Endothelial cell of umbilical vein (primary cell): ENCODE data around the gene ALDH3A2. TPM values are rescaled to one million over a fixed set of nuclear protein-coding genes. Genes with fewer than 3 reads are reported as not detected.

ENCODE experiments used
- Bru-seq: library from RNA; stranded (reverse); fragments of 400-500 nt; gene quantifications from one replicate; lab custom pipeline; 2021; lab: Mats Ljungman, UMichigan
- BruChase-seq, 2 experiments: library from RNA; stranded (reverse); fragments of 400-500 nt; gene quantifications; one replicate each; lab custom pipeline; 2021; lab: Mats Ljungman, UMichigan
- BruUV-seq: library from RNA; stranded (reverse); fragments of 400-500 nt; replicated peaks from 2 replicates; lab custom pipeline; 2021; lab: Mats Ljungman, UMichigan
- CTCF ChIA-PET: fragments of 300-600, 350-600 bp; sonication (Branson Sonifier 250); formaldehyde crosslinking; loops from one replicate; lab custom pipeline; 2021; ENCODE audit warnings: antibody characterized with exemption, inconsistent platforms; lab: Charles Lee
- POLR2A ChIA-PET: fragments of 300-600, 350-600 bp; sonication (Branson Sonifier 250); formaldehyde crosslinking; loops from one replicate; lab custom pipeline; 2021; ENCODE audit warnings: antibody characterized with exemption, inconsistent platforms; lab: Charles Lee
- DNase-seq: peaks from one replicate; pipeline ENCODE4 v3.0.0-alpha.2; 2011; ENCODE audit warnings: low read depth, low spot score
- FAIRE-seq: peaks from 2 replicates; lab custom pipeline; 2011; peaks lifted over from hg19 to GRCh38; lab: Jason Lieb, UNC
- H2AFZ ChIP-seq: 2 replicates; pipeline ENCODE4 v1.6.0; 2012; ENCODE audit warnings: low read depth, low read length, control low read depth, inconsistent platforms
- H3K27ac ChIP-seq: 2 replicates; pipeline ENCODE4 v1.5.1; 2011; ENCODE audit warnings: low read depth, mild to moderate bottlenecking, control low read depth, low read length, moderate library complexity; ENCODE audit not compliant: insufficient read depth
- H3K27me3 ChIP-seq, 2 experiments: 2 replicates each; pipeline versions ENCODE4 v1.6.0 to v1.6.1; 2011; ENCODE audit warnings: low read length in 2 of 2, mixed read lengths in 1 of 2; ENCODE audit not compliant: control insufficient read depth in 2 of 2, insufficient read depth in 2 of 2
- H3K36me3 ChIP-seq, 2 experiments: 2 replicates in 1 of 2; 3 replicates in 1 of 2; pipeline ENCODE4 v1.5.1; 2011; ENCODE audit warnings: low read length in 2 of 2, mild to moderate bottlenecking in 1 of 2, moderate library complexity in 1 of 2; ENCODE audit not compliant: control insufficient read depth in 2 of 2, insufficient read depth in 2 of 2; ENCODE audit errors: extremely low read depth in 1 of 2
- H3K4me1 ChIP-seq: 3 replicates; pipeline ENCODE4 v1.5.1; 2011; ENCODE audit warnings: mild to moderate bottlenecking, low read length; ENCODE audit not compliant: control insufficient read depth, insufficient read depth; ENCODE audit errors: extremely low read depth
- H3K4me2 ChIP-seq: 2 replicates; pipeline ENCODE4 v1.6.1; 2011; ENCODE audit warnings: low read length, control low read depth, mixed read lengths; ENCODE audit not compliant: insufficient read depth
- H3K4me3 ChIP-seq, 3 experiments: fragments of 200-600 bp in 1 of 3; sonication (generic), shearing (Covaris generic) in 1 of 3; replicated peaks in 1 of 3; 2 replicates each; pipeline ENCODE4 v1.5.1; 2011 to 2016; ENCODE audit warnings: control low read depth in 3 of 3, low read length in 3 of 3, mild to moderate bottlenecking in 2 of 3, inconsistent platforms in 1 of 3, low read depth in 1 of 3, moderate library complexity in 1 of 3; ENCODE audit not compliant: insufficient read depth in 1 of 3
- H3K79me2 ChIP-seq: 2 replicates; pipeline ENCODE4 v1.6.0; 2012; ENCODE audit warnings: low read length, inconsistent platforms; ENCODE audit not compliant: control insufficient read depth, insufficient read depth
- H3K9ac ChIP-seq: replicated peaks from 2 replicates; pipeline ENCODE3; 2011; ENCODE audit warnings: low read length, control low read depth; ENCODE audit not compliant: insufficient read depth; ENCODE audit errors: extremely low read depth
- H3K9me1 ChIP-seq: replicated peaks from 3 replicates; pipeline ENCODE4 v1.6.0; 2011; ENCODE audit warnings: mild to moderate bottlenecking, low read length; ENCODE audit not compliant: control insufficient read depth, insufficient read depth; ENCODE audit errors: extremely low read depth
- H3K9me3 ChIP-seq: replicated peaks from 2 replicates; pipeline ENCODE4 v1.5.1; 2012; ENCODE audit warnings: low read length, inconsistent platforms; ENCODE audit not compliant: control insufficient read depth, insufficient read depth
- H4K20me1 ChIP-seq: replicated peaks from 2 replicates; pipeline ENCODE3; 2011; ENCODE audit warnings: mild to moderate bottlenecking, low read length; ENCODE audit not compliant: control insufficient read depth, insufficient read depth; ENCODE audit errors: extremely low read depth
- CTCF ChIP-seq, 2 donors: IDR thresholded peaks; 1 replicate in 1 of 2; 2 replicates in 1 of 2; pipeline ENCODE4 v1.5.1; 2011; ENCODE audit warnings: low read length in 2 of 2, mild to moderate bottlenecking in 2 of 2, moderate library complexity in 2 of 2, control low read depth in 1 of 2, inconsistent platforms in 1 of 2, low read depth in 1 of 2; ENCODE audit not compliant: insufficient read depth in 1 of 2; ENCODE audit errors: extremely low read depth in 1 of 2
- EZH2 ChIP-seq: IDR thresholded peaks from 2 replicates; pipeline ENCODE4 v1.6.1; 2012; ENCODE audit warnings: borderline replicate concordance, low read depth, mild to moderate bottlenecking, moderate library complexity, low read length, inconsistent platforms; ENCODE audit not compliant: severe bottlenecking
- MAX ChIP-seq: IDR thresholded peaks from 2 replicates; pipeline ENCODE4 v1.6.1; 2011; ENCODE audit not compliant: insufficient read depth, insufficient read length
- POLR2A ChIP-seq: IDR thresholded peaks from 2 replicates; pipeline ENCODE4 v1.6.1; 2012; ENCODE audit warnings: low read depth, mild to moderate bottlenecking, control low read depth, low read length
- POLR2AphosphoS5 ChIP-seq: IDR thresholded peaks from 2 replicates; pipeline ENCODE4 v1.6.1; 2012; ENCODE audit warnings: low read depth, mild to moderate bottlenecking, control low read depth, low read length, moderate library complexity; ENCODE audit not compliant: insufficient read depth
- dilution Hi-C: fragments of 300-500 bp; cut with MboI; formaldehyde crosslinking; loops from one replicate; pipeline ENCODE4 v1.15.0; 2019; ENCODE audit warnings: low sequenced_read_pairs; ENCODE audit not compliant: extremely low pct_ligation_motif_present
- intact Hi-C: fragments of 100-400 bp; cut with micrococcal nuclease; formaldehyde crosslinking; loops from one replicate; pipeline ENCODE4 v1.10.0; 2022
- long read RNA-seq: library from polyadenylated mRNA; stranded (forward); transcript quantifications from one replicate; pipeline ENCODE4 v2.0.0, GENCODE V29; 2021
- polyA minus RNA-seq, 3 experiments: library from RNA; depleted of rRNA, polyadenylated mRNA; stranded (reverse); fragments of >200 nt; gene quantifications; 1 replicate in 1 of 3; 2 replicates in 2 of 3; pipeline ENCODE4 v1.2.3, GENCODE V29; 2011
- polyA plus RNA-seq, 4 experiments: library from polyadenylated mRNA; depleted of rRNA in 3 of 4; stranded (reverse) in 3 of 4; unstranded in 1 of 4; fragments of >200 nt; gene quantifications; 2 replicates each; pipeline versions ENCODE4 v1.2.1 to v1.2.3, GENCODE V29; 2011 to 2012; ENCODE audit warnings: missing spikeins in 1 of 4
- total RNA-seq: library from RNA; stranded (reverse); gene quantifications from 2 replicates; pipeline ENCODE4 v1.2.3, GENCODE V29; 2021

The ALDH3A2 gene
- total RNA-seq = 28.1 and 36.5 TPM in 2 replicates
- polyA plus RNA-seq = 11.1 and 16.7 TPM in 2 replicates
- polyA plus RNA-seq (2011; cell fraction: cytosol; rRNA removed) = 16.2 and 18.6 TPM in 2 replicates
- 24.8 and 35.0 TPM in 2 replicates for polyA plus RNA-seq (2011; cell fraction: nucleus; rRNA removed)
- polyA plus RNA-seq (2012) = 18.5 and 24.4 TPM in 2 replicates
- 32.4 and 33.7 TPM in 2 replicates for polyA minus RNA-seq
- 27.9 TPM for polyA minus RNA-seq (2011; cell fraction: cytosol; rRNA and poly(A)+ RNA removed)
- 14.6 and 18.2 TPM in 2 replicates for polyA minus RNA-seq (2011; cell fraction: nucleus; rRNA and poly(A)+ RNA removed)
- percentile 69 among the genes with signal in this experiment for Bru-seq, nascent RNA
- BruChase-seq, experiment 1, labeled RNA remaining after a 6-hour chase = percentile 69 among the genes with signal in this experiment
- BruChase-seq, experiment 2, labeled RNA remaining after a 2-hour chase = percentile 61 among the genes with signal in this experiment
- long read RNA-seq, transcript ALDH3A2-202 (11 exons, 3,828 nt) = minor isoform, 5 of 64 reads
- long read RNA-seq, transcript ALDH3A2-201 (10 exons, 3,928 nt) = major isoform, 38 of 64 reads
- long read RNA-seq, transcript ALDH3A2-210 (1 exons, 3,512 nt) = minor isoform, 7 of 64 reads
- long read RNA-seq, partial matches to known transcripts = 5 of 64 reads
- long read RNA-seq, other reads (novel, unspliced or antisense) = 5 of 64 reads

GRCh38 chr17:19648475-19649273 is at the start of gene ALDH3A2:
ALDH3A2 (plus strand) TSS chr17:19648751; CDS start chr17:19648972, 221 bp downstream.
- Histone ChIP-seq H3K9me1 (no peaks in the 10 kb centered on the region), H3K9ac (peak within 1 kb of the TSS; percentile 68), H3K27me3 (no peaks in the 10 kb centered on the region), H3K79me2 (peaks cover 16% of the 10 kb centered on the region), H3K27ac (peak within 1 kb of the TSS; percentile 59), H3K4me1 (peaks cover 26% of the 10 kb centered on the region), H3K4me2 (peak within 1 kb of the TSS; percentile 93), H2AFZ (peak within 1 kb of the TSS; percentile 82), H4K20me1 (no peaks in the 10 kb centered on the region), H3K36me3 (no peaks in the 10 kb centered on the region), H3K4me3 (peak within 1 kb of the TSS; percentile 16 to 97 (median 88)), H3K9me3 (no peaks in the 10 kb centered on the region)
- no TSS peak for BruUV-seq
- ChIA-PET POLR2A (interaction anchor here (1.4 to 1.6 kb wide), 2 partner anchors 114 to 271 kb away, joined by 3 to 4 read pairs; no protein-coding TSS in a partner anchor), CTCF (interaction anchor here (0.6 to 4.1 kb wide), 24 partner anchors 9 to 361 kb away, joined by 3 to 51 read pairs (median 5); partner anchors contain the start of genes B9D1 and SLC47A1)
- intact Hi-C loops (loop anchor here (1.0 to 10.0 kb wide), 5 partner anchors 46 to 286 kb away; partner anchors contain the start of gene B9D1), dilution Hi-C loops (no loop called here)
- peak; percentile 94 for DNase-seq
- FAIRE-seq = peak; percentile 90
- TF ChIP-seq POLR2A = peak; percentile 88
- TF ChIP-seq CTCF (IDR thresholded peaks at IDR 0.05; ENCODE audit: extremely low read depth in 1 of 2, insufficient read depth in 1 of 2, low read depth in 1 of 2, low read length in 2 of 2) = peak in 1 of 2 donors; percentile 20
- TF ChIP-seq EZH2 = no peak
- peak; percentile 95 for TF ChIP-seq MAX
- TF ChIP-seq POLR2AphosphoS5 = peak; percentile 78
